Activated CD8-positive, alpha-beta memory T cell treated with anti-CD3 and anti-CD28 coated beads, Interleukin-2, amount 50 U/mL, for 1 hour (primary cell): ENCODE results near the gene CPEB2.

Experiments used
- DNase-seq: peaks from one replicate; pipeline ENCODE4 v3.0.0-alpha.2; 2020; ENCODE audit errors: extremely low read depth

Gene CPEB2

DNA sequence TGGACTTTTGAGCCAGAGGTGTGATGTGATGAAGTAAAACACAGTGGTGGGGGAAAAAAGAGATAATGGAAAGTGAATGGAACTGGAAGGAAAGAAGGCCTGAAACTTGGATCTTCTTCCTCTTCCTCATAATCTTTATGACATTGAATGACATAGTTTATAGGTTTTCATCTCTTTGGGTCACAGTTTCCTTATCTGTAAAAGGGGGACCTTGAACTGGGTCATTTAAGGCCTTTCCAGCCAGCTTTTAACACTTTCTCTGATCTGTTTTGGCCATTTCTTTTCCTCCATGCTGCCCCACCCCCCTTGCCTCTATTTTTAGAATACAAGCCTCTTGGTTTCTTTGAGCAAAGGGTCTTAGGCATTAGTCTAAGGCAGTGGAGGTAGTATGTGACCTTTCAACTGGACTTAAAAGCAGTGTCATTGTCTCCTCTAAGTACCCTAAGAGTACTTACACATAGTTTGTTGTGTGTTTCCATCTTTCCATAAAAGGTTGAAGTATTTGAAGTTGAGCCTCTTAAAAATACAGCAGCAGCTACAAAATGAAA lies 7.8 kb downstream of the CPEB2 start:
- no peak for DNase-seq

DNA sequence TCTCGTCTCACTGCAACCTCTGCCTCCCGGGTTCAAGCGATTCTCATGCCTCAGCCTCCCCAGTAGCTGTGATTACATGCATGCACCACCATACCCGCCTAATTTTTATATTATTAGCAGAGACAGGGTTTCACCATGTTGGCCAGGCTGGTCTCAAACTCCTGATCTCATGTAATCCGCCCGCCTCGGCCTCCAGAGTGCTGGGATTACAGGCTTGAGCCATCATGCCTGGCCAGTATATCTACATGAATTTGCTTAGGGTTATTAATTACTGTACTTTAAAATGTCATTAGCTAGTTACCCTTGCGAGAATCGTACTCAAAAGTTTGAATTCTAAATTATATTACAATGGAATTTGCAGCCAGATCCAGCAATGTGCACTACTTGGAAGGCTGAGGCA lies 8.9 kb downstream of the CPEB2 start:
- no peak for DNase-seq

DNA sequence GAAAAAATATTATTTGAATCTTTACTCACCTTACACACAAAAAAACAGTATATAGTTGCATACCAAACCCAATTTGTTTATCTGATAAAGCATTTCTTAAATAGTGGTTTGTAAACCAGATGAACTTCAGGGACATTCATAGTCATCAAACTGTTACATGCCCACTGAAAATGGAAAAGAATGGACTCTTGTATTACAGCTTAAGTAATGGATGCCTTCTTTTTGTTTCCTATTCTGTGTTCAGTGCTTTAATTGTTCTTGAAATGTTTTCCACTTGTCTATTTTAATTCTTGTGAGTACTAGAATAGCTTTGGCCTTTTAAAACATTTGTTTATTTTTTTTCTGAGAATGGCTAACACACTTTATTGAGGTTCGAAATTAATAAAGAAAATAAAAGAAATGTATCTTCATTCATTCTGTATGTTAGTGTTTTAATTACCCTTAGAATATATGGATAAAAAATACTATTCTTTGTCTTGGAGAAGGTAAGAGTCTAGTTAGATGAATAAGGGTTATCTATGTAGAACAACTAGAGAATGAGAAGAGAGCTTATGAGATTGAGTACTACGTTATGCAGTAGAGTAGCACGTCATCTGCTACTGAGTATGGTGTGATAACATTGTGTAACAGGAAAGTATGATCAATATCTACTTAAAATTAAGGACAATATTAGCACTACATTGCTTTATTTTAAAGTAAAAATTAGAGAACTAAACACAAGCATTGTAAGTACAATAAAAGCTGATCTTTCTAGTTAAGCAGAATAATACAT lies 9.9 kb downstream of the CPEB2 start:
- DNase-seq = no peak

DNA sequence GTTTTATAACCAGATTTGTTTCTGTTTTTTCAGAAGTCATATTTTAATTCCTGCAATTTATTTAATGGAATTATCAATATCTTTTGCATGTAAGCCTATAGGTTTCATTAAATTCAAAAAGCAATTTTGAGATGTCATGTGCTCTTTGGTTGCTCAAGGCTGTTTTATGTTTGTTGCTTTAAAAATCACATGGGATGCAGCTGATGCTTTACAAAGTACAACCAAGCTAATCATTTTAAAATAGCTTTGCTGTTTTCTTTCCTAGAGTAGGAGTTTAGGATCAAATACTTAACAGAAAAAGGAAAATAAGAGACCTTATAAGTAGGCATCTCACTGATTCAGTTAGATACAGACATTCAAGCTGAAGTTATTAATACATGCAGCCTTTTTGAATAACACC lies 11.3 kb downstream of the CPEB2 start:
- DNase-seq = no peak

DNA sequence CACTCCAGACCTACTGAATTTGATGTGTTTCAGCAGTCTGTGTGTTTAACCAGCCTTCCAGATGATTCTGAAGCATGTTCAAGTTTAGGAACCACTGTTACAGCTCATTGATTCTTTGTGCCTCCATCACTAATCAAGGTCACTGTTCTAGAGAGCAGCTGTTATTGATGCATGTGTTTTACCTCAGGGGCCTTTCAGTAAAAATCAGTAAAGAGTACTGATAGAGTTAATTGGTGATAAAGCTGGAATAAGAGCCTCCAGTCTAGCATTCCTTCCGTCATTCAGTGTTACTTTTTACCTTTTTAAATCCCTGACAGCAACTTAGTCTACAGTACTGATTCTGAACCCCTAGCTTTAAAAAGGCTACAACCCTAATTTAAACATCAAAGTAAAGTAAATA lies 12.9 kb downstream of the CPEB2 start:
- no peak for DNase-seq

DNA sequence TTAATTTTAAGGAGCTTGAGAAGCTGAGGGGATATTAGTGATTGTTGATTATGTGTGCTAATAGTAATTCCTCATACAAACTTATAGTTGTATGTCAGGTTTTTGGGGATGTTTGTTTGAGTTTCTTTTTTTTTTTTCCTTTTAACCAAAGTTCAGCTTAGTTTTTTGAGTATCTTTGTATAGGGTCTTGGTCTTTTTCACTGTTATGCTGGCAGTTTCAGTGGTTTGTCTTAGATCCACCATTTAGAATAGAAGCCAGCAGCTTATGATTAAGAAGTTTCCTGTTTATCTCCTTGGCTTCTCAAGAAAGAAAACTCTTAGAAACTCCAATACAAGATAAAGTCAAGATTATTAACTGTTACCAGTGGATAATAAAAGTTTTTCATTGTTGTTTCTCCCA lies 16.1 kb downstream of the CPEB2 start:
- no peak for DNase-seq

DNA sequence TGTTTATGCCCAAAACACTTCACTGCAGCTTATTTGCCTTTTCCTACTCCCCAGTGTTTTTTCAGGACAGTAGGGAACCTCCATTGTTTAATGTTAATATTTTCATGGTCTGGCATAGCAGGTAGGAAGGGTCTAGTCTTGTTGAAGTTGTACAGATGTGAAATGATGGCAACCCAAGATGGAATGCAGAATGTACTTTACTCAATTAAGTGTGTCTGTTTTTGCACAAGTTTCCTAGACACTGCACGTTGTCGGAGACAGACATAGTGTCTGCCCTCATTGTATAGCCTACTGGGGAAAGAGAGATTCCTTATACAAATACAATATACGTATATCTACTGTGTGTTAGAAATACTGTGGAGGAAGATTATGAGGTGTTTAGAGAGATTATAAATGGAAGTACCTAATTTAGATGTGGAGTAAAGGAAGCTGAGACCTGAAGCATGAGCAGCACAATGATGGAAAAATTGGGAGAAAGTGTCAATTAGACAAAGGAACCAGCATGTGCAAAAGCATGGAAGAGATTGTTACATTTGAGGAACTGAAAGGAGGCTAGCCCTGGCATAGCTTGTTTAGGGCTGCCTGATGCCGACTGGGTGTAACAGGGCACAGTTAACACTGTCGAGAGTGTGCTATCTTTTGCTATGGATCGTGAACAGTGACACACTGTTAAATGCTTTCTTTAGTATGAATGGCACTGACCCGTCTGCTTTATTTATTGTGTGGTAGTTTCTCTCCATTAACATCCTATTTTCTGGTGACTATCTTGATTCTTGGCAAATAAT lies 18.4 kb downstream of the CPEB2 start:
- no peak for DNase-seq

DNA sequence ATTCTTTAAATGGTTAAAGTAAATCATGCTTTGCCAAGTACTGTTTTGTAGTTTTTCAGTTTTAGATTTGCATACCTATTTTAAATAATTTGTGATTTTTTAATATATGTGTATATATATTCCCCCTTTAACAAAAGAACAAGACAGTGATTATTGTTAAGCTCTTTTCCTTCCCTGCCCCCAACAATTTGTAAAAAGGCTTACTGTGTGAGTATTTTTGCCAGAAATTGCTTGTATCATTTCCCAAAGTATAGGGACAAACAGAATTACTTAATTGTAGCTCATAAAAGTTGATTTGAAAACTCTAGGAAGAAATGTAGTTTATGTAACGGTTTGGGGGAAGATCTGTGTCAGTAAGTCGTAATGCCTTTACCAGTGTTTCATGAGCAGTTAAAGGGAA lies 19.0 kb downstream of the CPEB2 start:
- DNase-seq = no peak

DNA sequence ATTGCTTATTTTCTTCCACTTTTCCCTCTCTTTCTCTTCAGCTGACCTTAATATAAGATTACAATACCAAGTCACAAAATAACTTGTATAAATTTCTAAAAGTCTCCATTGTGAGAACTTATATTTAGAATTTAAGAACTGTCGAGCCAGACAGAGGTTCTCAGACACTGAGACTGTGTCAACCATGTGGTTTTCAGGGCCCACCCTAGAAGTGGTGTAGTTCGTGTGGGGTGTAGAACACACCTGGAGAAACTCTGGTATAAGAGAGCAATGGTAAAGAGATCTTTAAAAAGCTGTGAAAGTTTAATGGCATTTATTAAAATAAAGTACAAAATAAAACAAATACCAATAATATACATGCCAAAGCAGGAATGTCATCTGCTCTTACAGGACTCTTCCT lies 19.7 kb downstream of the CPEB2 start:
- DNase-seq = no peak

DNA sequence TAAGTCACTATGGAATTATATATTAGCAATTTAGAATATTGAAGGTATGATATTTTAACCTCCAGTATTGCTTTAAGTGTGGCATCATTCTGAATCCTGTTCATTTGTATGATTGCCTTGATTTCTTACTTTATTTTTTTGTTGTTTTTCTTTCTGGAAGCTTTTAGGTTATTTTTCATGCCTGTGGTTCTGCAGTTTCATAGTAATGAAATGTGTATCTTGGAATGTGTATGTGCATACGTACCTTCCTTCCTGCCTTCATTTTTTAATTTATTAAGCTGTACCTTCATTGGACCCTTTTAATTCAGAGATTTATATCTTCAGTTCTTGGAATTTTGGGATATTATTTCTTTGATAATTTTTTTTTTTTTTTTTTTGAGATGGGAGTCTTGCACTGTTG lies 22.1 kb downstream of the CPEB2 start:
- DNase-seq = no peak

DNA sequence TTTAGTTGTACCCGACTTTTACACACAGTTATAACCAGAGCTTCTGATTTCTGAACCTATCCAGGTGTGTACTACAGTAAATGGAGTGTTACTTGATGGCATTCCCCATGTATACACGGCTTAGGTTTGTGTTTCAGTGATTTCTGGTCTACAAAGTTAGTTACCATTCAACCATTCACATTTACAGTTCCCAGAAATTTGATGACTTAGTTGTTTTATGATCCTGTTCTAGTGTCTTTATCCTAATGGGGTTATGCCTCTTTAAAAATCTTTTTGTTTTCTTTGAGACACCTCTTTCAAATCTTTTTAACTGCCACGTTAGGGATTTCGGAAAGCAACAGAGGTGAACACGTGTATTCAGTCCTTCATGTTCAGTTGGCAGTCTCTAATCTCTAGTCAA lies 23.4 kb downstream of the CPEB2 start:
- DNase-seq = no peak

DNA sequence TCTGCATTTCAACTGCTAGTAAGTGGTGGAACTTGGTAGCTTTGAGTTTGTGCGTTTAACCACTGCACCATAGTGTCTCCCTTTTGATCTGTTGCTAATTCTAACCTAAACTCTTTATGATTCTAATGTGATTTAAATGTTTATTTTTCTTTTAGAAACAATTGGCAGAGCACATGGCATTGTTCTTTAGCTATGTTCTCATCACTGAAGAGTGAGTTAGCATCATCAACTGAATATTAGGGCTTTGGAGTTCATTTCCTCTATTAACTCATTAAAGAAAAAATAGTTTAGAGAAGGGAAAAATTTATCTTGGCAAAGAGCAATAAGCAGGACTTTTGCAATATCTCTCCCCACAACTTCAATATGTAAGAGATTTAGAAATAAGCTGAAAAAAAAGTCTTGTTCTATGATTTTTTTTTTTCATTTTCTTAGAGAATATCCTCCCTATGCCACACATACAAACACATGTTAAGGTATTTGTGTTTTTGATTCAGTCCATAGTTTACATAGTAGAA lies 25.7 kb downstream of the CPEB2 start:
- no peak for DNase-seq

DNA sequence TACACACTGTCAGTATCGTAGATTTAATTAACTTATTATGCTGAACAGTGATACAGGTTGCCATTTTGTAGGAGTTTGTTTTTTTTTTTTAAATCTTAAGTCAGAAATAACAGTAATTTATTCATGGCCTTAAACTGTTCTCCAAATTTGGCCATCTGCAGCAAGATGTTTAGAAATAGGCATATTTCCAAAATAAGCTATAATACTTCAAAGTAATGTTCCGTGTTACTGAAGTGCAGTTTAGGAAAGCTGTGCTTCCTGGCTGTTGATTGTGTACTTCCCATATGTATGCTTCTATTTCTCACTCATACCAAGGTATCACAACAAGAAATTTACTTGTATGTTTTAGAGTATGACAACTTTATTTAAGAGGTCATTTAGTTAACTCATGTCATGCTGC lies 28.9 kb downstream of the CPEB2 start:
- DNase-seq = no peak

DNA sequence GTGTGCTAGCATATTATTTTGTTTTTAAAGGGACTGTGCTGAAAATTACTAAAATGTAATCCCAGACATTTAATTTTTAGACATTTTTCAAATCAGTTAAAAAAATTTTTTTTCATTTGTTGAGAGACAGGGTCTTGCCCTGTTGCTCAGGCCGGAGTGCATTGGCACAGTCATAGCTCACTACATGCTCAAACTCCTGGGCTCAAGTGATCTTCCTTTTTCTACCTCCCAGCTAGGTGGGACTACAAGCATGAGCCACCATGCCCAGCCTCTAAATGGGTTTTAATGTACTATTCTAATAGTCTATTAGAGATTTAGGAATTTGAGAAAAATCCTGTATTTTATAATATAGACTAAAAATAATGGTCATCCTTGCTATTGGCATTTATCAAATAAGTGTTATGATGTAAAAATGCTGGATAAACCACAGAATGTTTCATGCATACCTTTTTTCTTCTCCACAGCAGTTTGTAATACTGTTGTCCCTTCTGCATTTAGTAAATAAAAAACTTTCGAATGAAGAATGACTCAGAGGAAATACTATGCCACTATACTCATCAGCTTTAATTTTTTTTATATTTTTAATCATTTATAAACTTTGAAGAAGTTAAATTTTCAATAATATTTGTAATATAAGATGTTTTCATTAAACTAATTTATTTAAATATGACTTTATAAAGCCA lies 29.9 kb downstream of the CPEB2 start:
- no peak for DNase-seq

DNA sequence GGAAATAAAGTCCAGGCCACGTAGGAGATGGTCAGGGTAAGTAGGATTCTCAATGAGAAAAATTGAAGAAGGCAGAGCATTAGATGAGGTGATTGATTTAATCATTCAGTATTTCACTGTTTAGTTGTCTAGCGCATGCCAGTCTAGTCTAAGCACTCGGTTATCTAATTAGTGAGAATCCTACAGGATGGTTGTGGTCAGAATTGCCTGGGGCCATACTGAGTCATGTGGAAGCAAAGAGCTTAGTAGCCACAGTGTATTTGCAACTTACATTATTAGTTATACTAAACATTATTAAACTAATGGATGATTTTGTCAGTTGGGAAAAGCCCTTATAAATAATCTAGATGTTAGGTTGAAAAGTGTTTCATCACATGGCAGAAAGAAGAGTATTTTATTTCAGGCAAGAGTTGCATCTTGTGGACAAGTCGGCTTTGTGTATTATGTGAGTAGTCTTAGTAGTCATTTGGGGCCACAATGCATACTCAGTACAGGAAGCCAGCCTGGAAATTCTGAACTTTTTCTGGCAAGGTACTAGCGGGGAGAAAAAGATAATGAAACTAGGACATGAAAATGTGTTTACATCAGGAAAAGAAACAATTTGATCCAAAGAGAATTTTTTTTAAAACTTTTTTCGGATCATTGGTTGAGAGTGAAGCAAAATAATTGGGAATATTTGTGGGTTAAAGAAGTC lies 31.9 kb downstream of the CPEB2 start:
- no peak for DNase-seq

DNA sequence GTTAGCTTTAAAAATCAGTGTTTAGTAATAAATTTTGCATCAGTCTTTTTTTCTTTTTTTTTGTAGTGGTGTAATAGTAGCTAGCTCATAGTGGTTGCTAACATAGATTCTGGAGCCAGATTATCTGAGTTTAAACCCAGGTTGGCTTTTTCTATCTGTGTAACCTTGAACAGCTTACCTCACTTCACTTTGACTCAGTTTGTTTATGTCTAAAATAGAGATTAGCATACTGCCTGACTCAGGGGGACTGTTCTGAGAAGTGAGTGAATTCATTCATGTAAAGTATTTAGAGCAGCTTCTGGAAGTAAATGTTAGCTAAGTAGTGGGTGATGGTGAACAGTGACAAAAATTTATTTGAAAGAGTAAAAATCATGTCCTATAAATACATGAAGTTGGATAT lies 32.9 kb downstream of the CPEB2 start:
- DNase-seq = no peak

DNA sequence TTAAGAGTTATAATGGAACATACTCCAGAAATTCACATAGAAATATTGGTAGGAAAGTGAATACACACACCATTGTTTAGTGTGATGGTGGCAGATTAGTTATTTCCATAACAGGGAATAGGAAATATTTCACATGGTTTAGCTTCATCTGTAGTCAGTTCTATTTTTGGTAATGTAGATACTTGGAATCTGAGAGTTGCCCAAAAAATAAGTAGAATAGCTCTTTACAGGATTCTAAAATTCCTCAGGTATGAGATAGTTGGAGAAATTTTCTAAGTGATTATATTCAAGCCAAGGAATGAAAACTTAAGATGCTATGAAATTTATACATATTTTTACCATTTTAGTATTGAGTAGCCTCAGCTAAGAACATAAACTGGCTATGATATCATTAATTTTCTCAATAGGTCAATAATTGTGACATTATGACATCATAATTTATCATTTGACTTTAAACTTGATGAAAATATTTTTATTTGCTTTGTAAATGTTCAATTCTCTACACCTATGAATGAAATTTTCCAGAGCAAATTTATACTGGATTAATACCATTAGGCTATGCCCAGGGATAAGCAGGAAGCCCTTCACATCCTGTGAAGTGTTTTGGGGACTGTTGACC lies 35.8 kb downstream of the CPEB2 start:
- no peak for DNase-seq

DNA sequence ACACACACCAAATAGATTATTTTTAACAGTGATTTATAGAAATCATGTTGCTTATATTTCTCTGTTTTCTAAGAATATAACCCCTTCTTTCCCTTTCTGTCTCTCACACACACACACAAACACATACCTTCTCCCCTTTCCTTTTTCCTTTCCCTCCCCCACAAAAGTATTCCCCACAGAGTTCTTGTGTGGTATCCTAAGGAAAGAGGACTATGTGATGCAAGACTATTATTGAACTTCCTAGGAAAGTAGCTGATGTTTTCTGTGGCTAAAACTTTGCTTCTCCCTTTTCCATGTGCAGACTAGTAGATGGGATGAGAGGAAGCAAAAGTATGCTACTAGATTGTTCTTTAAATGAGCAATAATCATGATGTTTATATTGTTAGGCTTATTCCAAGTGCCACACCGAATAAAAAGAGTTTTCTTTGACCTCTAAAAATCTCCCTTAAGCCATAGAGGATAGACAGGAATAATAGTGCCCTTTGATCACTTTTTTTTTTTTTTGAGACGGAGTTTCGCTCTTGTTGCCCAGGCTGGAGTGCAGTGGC lies 38.7 kb downstream of the CPEB2 start:
- no peak for DNase-seq

DNA sequence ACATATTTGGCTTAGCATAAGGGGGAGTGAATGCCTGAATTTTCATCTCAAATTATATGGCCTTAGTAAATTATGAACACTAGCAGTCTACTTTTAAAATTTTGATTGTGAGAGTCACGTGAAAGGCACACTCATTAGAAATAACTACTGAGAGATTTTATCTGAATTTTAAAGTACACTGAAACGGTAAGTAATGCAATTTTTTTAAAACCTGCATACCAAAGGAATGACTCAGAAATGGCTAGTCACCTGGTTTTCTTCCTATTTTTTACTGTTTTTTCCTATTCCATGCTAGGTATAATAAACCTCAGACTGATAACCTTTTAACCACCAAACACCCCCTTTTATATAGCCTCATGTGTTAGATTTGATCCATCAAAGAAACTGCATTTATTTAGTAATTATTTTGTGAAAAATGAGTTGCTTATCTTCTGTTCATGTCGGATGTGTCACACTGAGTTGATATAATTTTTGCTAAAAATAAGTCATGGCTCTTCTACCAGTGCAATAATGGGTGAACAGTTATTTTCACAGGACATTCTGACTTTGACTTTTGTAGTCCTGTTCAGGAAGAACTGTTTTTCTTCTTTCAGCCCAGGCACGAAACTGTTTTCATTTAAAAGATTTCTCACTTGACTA lies 40.4 kb downstream of the CPEB2 start:
- DNase-seq = no peak

DNA sequence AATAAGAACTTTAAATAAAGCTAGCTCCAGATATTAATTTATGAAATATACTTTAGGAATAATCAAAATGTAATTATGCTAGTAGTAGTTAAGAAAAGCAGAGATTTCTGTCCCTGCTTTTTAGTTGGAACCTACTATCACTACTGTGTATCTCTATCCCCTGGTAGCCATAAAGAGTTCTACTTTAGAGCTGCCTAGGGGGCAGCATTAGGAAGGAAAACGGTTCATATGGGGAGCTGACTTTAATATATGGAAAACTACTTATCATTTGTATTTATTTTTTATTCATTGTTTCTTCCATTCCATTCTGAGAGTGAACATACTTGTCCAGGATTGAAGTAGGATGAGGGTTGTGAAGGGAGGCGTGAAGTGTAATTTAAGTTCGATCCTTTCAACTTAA lies 40.9 kb downstream of the CPEB2 start:
- no peak for DNase-seq

DNA sequence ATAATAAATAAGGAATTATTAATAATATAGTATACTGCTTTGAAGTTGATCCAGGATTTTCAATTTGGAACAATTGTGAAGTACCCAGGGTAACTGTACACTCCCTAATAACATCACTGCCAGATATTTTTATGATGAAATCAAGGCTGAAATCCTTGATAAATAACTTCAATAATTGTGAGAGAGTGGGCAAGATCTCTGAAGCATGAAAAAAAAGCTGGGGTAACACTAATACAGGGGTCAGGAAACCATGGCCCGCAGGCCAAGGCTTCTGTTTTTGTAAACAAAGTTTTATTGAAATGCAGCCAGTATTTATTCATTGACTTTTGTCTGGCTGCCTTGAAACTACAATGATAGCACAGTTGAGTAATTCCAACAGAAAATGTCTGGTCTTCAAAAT lies 41.6 kb downstream of the CPEB2 start:
- DNase-seq = no peak
